Spleen (tissue), 11 donors: Measurements from ENCODE around the gene RPGRIP1L. TPM values are rescaled to one million over a fixed set of nuclear protein-coding genes. Genes with fewer than 3 reads are reported as not detected.

Source experiments
- DNase-seq: peaks from one replicate; pipeline ENCODE4 v3.0.0-alpha.2; 2020
- H3K27ac ChIP-seq, 8 donors: fragments of 200-600 bp; sonication (generic) in 7 of 8; 1 replicate in 4 of 8; 2 replicates in 4 of 8; pipeline versions ENCODE4 v1.5.0 to v1.8.0; 2016 to 2021; ENCODE audit warnings: inconsistent platforms in 4 of 8, mild to moderate bottlenecking in 4 of 8, moderate library complexity in 1 of 8
- H3K27me3 ChIP-seq, 7 donors: fragments of 200-600 bp; sonication (generic) in 6 of 7; replicated peaks in 1 of 7; 1 replicate in 4 of 7; 2 replicates in 3 of 7; pipeline versions ENCODE4 v1.5.0 to v1.8.0; 2016 to 2021; ENCODE audit warnings: inconsistent platforms in 3 of 7, mild to moderate bottlenecking in 1 of 7
- H3K36me3 ChIP-seq, 6 donors: fragments of 200-600 bp; sonication (generic) in 5 of 6; 1 replicate in 4 of 6; 2 replicates in 2 of 6; pipeline versions ENCODE4 v1.5.0 to v1.8.0; 2016 to 2021; ENCODE audit warnings: inconsistent platforms in 2 of 6
- H3K4me1 ChIP-seq, 6 donors: fragments of 200-600 bp; sonication (generic) in 5 of 6; 1 replicate in 3 of 6; 2 replicates in 3 of 6; pipeline versions ENCODE4 v1.5.0 to v1.8.0; 2016 to 2021; ENCODE audit warnings: inconsistent platforms in 3 of 6
- H3K4me3 ChIP-seq, 8 donors: fragments of 200-600 bp; sonication (generic) in 7 of 8; 1 replicate in 4 of 8; 2 replicates in 4 of 8; pipeline versions ENCODE4 v1.5.0 to v1.8.0; 2016 to 2021; ENCODE audit warnings: inconsistent platforms in 4 of 8, mild to moderate bottlenecking in 4 of 8, moderate library complexity in 2 of 8
- H3K9me3 ChIP-seq, 8 donors: fragments of 200-600 bp; sonication (generic) in 7 of 8; 1 replicate in 4 of 8; 2 replicates in 4 of 8; pipeline versions ENCODE4 v1.5.0 to v1.8.0; 2016 to 2021; ENCODE audit warnings: inconsistent platforms in 4 of 8
- CTCF ChIP-seq, 11 experiments: fragments of 200-600 bp in 7 of 11; fragments of 450-650 bp in 4 of 11; sonication (generic) in 4 of 11; IDR thresholded peaks in 8 of 11; conservative IDR thresholded peaks in 3 of 11; 1 replicate in 7 of 11; 2 replicates in 4 of 11; pipeline versions ENCODE4 v1.4.0 to v1.8.0; 2016 to 2021; ENCODE audit warnings: antibody characterized with exemption in 11 of 11, inconsistent platforms in 4 of 11, mild to moderate bottlenecking in 1 of 11
- POLR2A ChIP-seq, 3 donors: fragments of 450-650 bp; IDR thresholded peaks; one replicate each; pipeline ENCODE4 v1.5.1; 2017; ENCODE audit warnings: antibody characterized with exemption in 3 of 3, mild to moderate bottlenecking in 1 of 3
- POLR2AphosphoS5 ChIP-seq, 3 donors: sonication (generic); formaldehyde crosslinking; IDR thresholded peaks; one replicate each; pipeline ENCODE4 v1.5.1; 2017; ENCODE audit warnings: antibody characterized with exemption in 3 of 3
- WGBS, 5 donors: extraction: QIAGEN DNeasy Blood & Tissue Kit in 3 of 5; methylation state at CpG; one replicate each; pipeline versions ENCODE4 v1.1.5 to v1.1.7; 2013 to 2018; 5-methylcytosine and 5-hydroxymethylcytosine counted together
- intact Hi-C: fragments of 100-400 bp; cut with DNase I; formaldehyde crosslinking; loops from one replicate; pipeline ENCODE4 v1.15.0; 2023; ENCODE audit warnings: low total_unique reads
- polyA plus RNA-seq, 3 donors: library from polyadenylated mRNA; stranded (reverse); fragments of 200-250 nt; gene quantifications; one replicate each; pipeline ENCODE4 v1.2.1, GENCODE V29; 2013
- total RNA-seq, 7 donors: library from RNA; depleted of rRNA in 3 of 7; stranded (reverse); fragments of >200 nt in 3 of 7; fragmentation: NEBNext Ultra II Directional in 4 of 7; extraction: Animal tissue kit (Norgen Biotek cat#: 25700) in 4 of 7; gene quantifications; one replicate each; pipeline versions ENCODE4 v1.1.0 to v1.2.1, GENCODE V29; 2016 to 2021
- donor health status: healthy with polysubstance abuse.
- donor health status: DM: no; HTN: no; CAD: no; lungs with moderate emphysema.
- donor health status: DM: no; HTN: no; CAD: no.
- donor health status: Bipolar disorder and iron deficiency.
- donor health status: healthy.
- donor health status: DM: no; HTN: no; CAD: no.
- donor health status: DM: yes; HTN: yes; CAD: no.

The RPGRIP1L gene
- total and polyA plus RNA-seq, 10 donors, result 0.65 to 4.4 (median 2.4) TPM

DNA sequence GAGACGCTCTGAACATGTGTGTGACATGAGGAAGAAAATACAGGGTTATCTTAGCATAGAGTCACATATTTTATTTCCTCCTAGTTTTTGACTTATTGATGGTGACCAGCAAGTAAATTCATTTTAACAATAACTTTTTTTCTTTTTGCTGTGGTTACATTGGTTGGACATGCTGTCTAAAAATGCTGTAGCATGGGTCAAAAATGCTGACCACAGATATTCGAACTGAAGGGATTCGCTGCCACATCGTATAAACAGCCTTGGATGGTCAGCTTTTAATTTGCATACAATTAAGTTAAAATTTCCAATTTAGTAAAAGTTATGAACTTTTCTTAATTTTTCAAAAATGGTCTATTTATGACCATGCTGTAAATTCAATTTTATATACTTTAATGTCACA is 30.5 kb downstream of the RPGRIP1L start:
- TF ChIP-seq POLR2AphosphoS5 (IDR thresholded peaks at IDR 0.05) (no peak), CTCF (IDR thresholded peaks at IDR 0.05 in 8 of 11, conservative IDR thresholded peaks at IDR 0.05 in 3 of 11) (no peak), POLR2A (IDR thresholded peaks at IDR 0.05) (no peak)
- no peaks in the 10 kb centered on the region for H3K36me3 ChIP-seq
- H3K4me1 ChIP-seq, result no peaks in the 10 kb centered on the region
- no peak overlapping the region for H3K4me3 ChIP-seq
- H3K9me3 ChIP-seq, result no peaks in the 10 kb centered on the region
- H3K27me3 ChIP-seq, result no peaks in the 10 kb centered on the region
- DNase-seq, result no peak
- 92 to 98% (median 95%) methylated on average over 4 of the region's 4 CpGs for WGBS, 5 donors
- H3K27ac ChIP-seq, result no peak overlapping the region
- intact Hi-C loops, result no loop called here

DNA sequence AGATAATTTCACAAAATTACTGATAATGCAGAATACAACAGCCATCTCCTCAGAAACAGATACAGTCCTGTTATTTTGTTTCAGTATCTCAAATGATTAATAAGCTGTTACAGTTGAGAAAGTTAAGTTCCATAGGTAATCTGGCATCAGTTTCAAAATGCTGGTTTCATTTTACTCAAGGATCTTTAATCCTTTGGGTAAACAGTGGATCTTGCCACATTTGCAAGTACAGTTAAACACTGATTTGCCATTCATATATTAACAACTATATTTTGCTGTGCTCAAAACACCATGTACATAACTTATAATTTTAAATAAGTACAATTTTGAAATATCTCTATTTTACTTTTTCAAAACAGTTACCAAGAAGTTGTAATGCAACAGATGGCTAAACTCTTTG is 31.2 kb downstream of the RPGRIP1L start:
- Histone ChIP-seq H3K27me3 (no peaks in the 10 kb centered on the region), H3K9me3 (no peaks in the 10 kb centered on the region), H3K36me3 (no peaks in the 10 kb centered on the region), H3K4me3 (no peak overlapping the region), H3K4me1 (no peaks in the 10 kb centered on the region), H3K27ac (no peak overlapping the region)
- no peak for DNase-seq
- TF ChIP-seq POLR2A (IDR thresholded peaks at IDR 0.05) (no peak), POLR2AphosphoS5 (IDR thresholded peaks at IDR 0.05) (no peak), CTCF (IDR thresholded peaks at IDR 0.05 in 8 of 11, conservative IDR thresholded peaks at IDR 0.05 in 3 of 11) (no peak)
- intact Hi-C loops, result no loop called here

DNA sequence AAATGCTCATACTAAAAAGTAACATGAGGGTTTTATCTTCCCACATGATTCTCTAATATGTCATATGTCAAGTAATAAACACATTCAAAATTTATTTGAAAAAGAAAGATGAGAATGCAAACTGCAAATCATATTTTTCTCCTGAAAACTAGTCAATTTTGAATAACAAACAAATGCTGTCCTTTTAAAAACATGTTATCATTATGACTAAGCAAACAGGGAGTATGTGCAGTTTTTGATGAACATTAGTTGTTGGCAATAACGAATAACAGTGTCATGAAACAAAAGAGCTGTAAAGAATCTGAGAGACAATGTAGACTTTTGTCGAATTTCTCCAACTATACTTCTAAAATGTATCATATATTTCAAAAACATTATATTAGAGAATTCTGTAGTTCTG is 34.8 kb downstream of the RPGRIP1L start:
- Histone ChIP-seq H3K27ac (no peak overlapping the region), H3K4me3 (no peak overlapping the region), H3K9me3 (no peaks in the 10 kb centered on the region), H3K27me3 (no peaks in the 10 kb centered on the region), H3K4me1 (no peaks in the 10 kb centered on the region), H3K36me3 (no peaks in the 10 kb centered on the region)
- intact Hi-C loops, result no loop called here
- 82 to 90% (median 86%) methylated on average over 2 of the region's 2 CpGs for WGBS, 5 donors
- TF ChIP-seq POLR2A (IDR thresholded peaks at IDR 0.05) (no peak), POLR2AphosphoS5 (IDR thresholded peaks at IDR 0.05) (no peak), CTCF (IDR thresholded peaks at IDR 0.05 in 8 of 11, conservative IDR thresholded peaks at IDR 0.05 in 3 of 11) (no peak)
- DNase-seq, result no peak

DNA sequence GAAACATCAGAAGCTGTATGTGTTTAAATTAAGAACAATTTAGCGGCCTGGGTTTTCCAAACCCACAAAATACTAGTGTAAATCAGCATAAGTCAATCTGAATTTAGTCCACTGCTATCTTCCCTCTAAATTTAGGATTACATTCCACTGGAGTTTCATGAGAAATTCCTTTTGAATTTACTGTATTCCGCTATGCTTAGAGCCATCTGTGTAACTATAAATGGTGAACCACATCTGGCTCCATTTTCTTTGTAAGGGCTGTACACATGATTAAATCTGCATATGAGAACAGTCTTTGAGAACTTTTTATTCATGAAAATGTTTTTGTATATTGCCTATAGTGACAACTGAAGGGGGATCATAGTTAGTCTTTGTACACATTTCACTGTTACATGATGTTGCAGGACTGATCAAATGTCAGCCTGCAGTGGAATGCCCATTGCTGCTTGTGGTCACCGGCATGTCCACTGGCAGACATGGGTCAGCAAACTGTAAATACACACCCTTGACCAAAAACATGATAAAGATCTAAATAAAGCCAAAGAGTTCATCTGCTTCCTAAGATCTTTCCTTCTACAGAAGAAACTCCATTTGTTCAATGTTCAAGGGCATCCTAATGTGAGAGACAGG is 36.8 kb downstream of the RPGRIP1L start:
- Histone ChIP-seq H3K27ac (no peak overlapping the region), H3K36me3 (no peaks in the 10 kb centered on the region), H3K4me3 (no peak overlapping the region), H3K9me3 (no peaks in the 10 kb centered on the region), H3K4me1 (no peaks in the 10 kb centered on the region), H3K27me3 (no peaks in the 10 kb centered on the region)
- intact Hi-C loops, result no loop called here
- TF ChIP-seq CTCF (IDR thresholded peaks at IDR 0.05 in 8 of 11, conservative IDR thresholded peaks at IDR 0.05 in 3 of 11) (no peak), POLR2A (IDR thresholded peaks at IDR 0.05) (no peak)
- WGBS, 5 donors, result 87 to 97% (median 94%) methylated on average over 3 of the region's 3 CpGs
- no peak for DNase-seq
